ENCODE measurements around the gene PPP2R5A. TPM values are rescaled to one million over a fixed set of nuclear protein-coding genes. Genes with fewer than 3 reads are reported as not detected.

Gene PPP2R5A
- total and polyA plus RNA-seq, 2 of the 13 experiments (the other 11 are each of a cell fraction or from before 2014, with no cell fraction given): 22.0 to 31.4 TPM

DNA sequence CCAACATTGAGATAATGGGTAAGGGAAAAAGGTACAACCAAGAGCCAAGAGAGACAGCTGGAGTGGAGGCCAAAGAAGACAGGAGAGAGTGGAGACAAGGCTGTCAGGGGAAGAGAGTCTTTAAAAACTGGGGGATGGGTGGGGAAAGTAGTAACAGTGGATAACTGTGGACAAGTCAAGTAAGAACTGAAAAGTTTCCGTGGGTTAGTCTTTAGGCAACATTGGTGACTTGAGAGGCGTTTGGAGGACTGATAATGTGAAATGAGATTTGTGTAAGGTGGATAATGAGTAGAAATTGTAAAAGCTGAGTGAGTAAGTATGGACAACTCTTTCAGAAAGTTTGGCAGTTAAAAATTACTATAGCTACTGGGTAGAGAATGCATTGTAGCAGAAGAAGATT is 10.4 kb downstream of the PPP2R5A start:
- no peak for ATAC-seq
- Histone ChIP-seq H3K4me3 (replicated peaks in 1 of 3; ENCODE audit: insufficient read depth in 1 of 3, low read depth in 2 of 3, low read length in 3 of 3) (no peak overlapping the region), H3K4me2 (ENCODE audit: low read depth, low read length) (no peak overlapping the region), H4K20me1 (ENCODE audit: insufficient read depth, low read length) (peaks cover 56% of the 10 kb centered on the region), H3K4me1 (ENCODE audit: insufficient read depth, low read length) (peaks cover 37% of the 10 kb centered on the region), H3K36me3 (replicated peaks in 1 of 2; ENCODE audit: control insufficient read depth in 1 of 2, insufficient read depth in 2 of 2, low read length in 2 of 2) (no peaks in the 10 kb centered on the region), H3K27me3 (ENCODE audit: control insufficient read depth in 1 of 2, insufficient read depth in 2 of 2, low read length in 2 of 2) (no peaks in the 10 kb centered on the region), H3K27ac (ENCODE audit: extremely low read length, insufficient read depth, low read length) (no peak overlapping the region), H3K79me2 (ENCODE audit: insufficient read depth, low read length) (peaks cover 84% of the 10 kb centered on the region), H3K9me3 (ENCODE audit: low read length) (no peaks in the 10 kb centered on the region), H2AFZ (ENCODE audit: low read length) (no peak overlapping the region), H3K9ac (ENCODE audit: insufficient read depth, low read depth, low read length) (no peak overlapping the region)
- ChIA-PET POLR2A (no interaction called here), CTCF (ENCODE audit: low intra/inter-chr PET ratio, low total read pairs) (no interaction called here)
- no TSS peak for BruUV-seq (replicated peaks)
- DNase-seq (ENCODE audit: low spot score): no peak
- intact Hi-C loops (cut with micrococcal nuclease; ENCODE audit: unreplicated experiment) (loop anchor here (10.0 kb wide), 1 partner anchor 611 kb away; no protein-coding TSS in a partner anchor), in situ Hi-C loops (cut with HindIII; ENCODE audit: extremely low pct_ligation_motif_present, low pct_unique_long_range_greater_than_20kb) (no loop called here)
- TF ChIP-seq AKAP8 (CRISPR knock-in tag; IDR thresholded peaks at IDR 0.05): no peak
- TF ChIP-seq, protein P1, sequence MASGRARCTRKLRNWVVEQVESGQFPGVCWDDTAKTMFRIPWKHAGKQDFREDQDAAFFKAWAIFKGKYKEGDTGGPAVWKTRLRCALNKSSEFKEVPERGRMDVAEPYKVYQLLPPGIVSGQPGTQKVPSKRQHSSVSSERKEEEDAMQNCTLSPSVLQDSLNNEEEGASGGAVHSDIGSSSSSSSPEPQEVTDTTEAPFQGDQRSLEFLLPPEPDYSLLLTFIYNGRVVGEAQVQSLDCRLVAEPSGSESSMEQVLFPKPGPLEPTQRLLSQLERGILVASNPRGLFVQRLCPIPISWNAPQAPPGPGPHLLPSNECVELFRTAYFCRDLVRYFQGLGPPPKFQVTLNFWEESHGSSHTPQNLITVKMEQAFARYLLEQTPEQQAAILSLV (CRISPR knock-in tag; IDR thresholded peaks at IDR 0.05; ENCODE audit: borderline replicate concordance): no peak
- 99% methylated on average over 2 of the region's 2 CpGs for WGBS (ENCODE audit: low lambda C conversion rate)
- no peak for FAIRE-seq

DNA sequence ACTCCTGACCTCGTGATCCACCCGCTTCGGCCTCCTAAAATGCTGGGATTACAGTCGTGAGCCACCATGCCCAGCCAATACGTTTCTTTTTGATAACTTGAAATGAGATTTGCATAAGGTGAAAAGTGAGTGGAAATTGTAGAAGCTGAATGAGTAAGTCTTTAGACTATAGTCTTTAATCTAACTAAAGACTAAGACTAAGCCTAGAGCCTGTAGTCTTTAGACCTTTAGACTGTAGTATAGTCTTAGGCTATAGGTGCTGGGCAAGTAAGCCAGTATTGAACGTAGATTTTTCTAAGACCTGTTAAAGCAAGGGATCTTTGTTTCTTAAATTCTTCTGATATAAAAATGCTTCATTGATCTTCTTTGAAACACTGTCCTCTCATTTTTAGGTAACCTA is 12.1 kb downstream of the PPP2R5A start:
- Histone ChIP-seq H2AFZ (ENCODE audit: low read length) (no peak overlapping the region), H3K27ac (ENCODE audit: extremely low read length, insufficient read depth, low read length) (no peak overlapping the region), H3K79me2 (ENCODE audit: insufficient read depth, low read length) (peaks cover 83% of the 10 kb centered on the region), H3K9ac (ENCODE audit: insufficient read depth, low read depth, low read length) (no peak overlapping the region), H3K4me2 (ENCODE audit: low read depth, low read length) (no peak overlapping the region), H3K9me3 (ENCODE audit: low read length) (no peaks in the 10 kb centered on the region), H4K20me1 (ENCODE audit: insufficient read depth, low read length) (peaks cover 53% of the 10 kb centered on the region), H3K4me1 (ENCODE audit: insufficient read depth, low read length) (peaks cover 19% of the 10 kb centered on the region), H3K27me3 (ENCODE audit: control insufficient read depth in 1 of 2, insufficient read depth in 2 of 2, low read length in 2 of 2) (no peaks in the 10 kb centered on the region), H3K36me3 (replicated peaks in 1 of 2; ENCODE audit: control insufficient read depth in 1 of 2, insufficient read depth in 2 of 2, low read length in 2 of 2) (no peaks in the 10 kb centered on the region; a peak in 1 of 5 replicates), H3K4me3 (replicated peaks in 1 of 3; ENCODE audit: insufficient read depth in 1 of 3, low read depth in 2 of 3, low read length in 3 of 3) (no peak overlapping the region)
- ATAC-seq (no peak), DNase-seq (ENCODE audit: low spot score) (no peak), FAIRE-seq (no peak)
- POLR2A ChIA-PET: no interaction called here
- 97% methylated on average over 6 of the region's 6 CpGs for WGBS (ENCODE audit: low lambda C conversion rate)
- no peak for TF ChIP-seq ZNF431 (CRISPR knock-in tag; IDR thresholded peaks at IDR 0.05; ENCODE audit: borderline replicate concordance, low read depth)
- TF ChIP-seq, protein P2, sequence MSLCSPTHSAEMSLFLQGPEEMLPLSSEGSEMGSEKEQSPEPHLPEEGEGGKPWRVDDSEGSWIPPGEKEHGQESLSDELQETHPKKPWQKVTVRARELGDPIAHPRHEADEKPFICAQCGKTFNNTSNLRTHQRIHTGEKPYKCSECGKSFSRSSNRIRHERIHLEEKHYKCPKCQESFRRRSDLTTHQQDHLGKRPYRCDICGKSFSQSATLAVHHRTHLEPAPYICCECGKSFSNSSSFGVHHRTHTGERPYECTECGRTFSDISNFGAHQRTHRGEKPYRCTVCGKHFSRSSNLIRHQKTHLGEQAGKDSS (CRISPR knock-in tag; IDR thresholded peaks at IDR 0.05; ENCODE audit: borderline replicate concordance, low read depth): no peak
- no TSS peak for BruUV-seq (replicated peaks)
- intact Hi-C loops (cut with micrococcal nuclease; ENCODE audit: unreplicated experiment) (loop anchor here (10.0 kb wide), 1 partner anchor 613 kb away; no protein-coding TSS in a partner anchor), in situ Hi-C loops (cut with HindIII; ENCODE audit: extremely low pct_ligation_motif_present, low pct_unique_long_range_greater_than_20kb) (no loop called here)
- CTCF ChIA-PET (ENCODE audit: low intra/inter-chr PET ratio, low total read pairs): no interaction called here

Measured in HepG2 (cell line).